HepG2 (cell line): Measurements from ENCODE around the gene PTPRM. TPM values are rescaled to one million over a fixed set of nuclear protein-coding genes. Genes with fewer than 3 reads are reported as not detected.

Experiments used
- ATAC-seq: fragments of 200-7000 bp; cut with Tn5 transposase; 3 replicates; pipeline ENCODE4 v1.9.1; 2020; ENCODE audit warnings: mild to moderate bottlenecking, moderate library complexity
- BruUV-seq: library from RNA; stranded (reverse); fragments of 400-500 nt; replicated peaks from 2 replicates; lab custom pipeline; 2021; lab: Mats Ljungman, UMichigan
- CTCF ChIA-PET: fragments of 300-600 bp; formaldehyde crosslinking; extraction: SDS; loops from one replicate; lab custom pipeline; 2021; ENCODE audit warnings: low total read pairs, inconsistent platforms, low intra/inter-chr PET ratio; lab: Yijun Ruan, JAX
- POLR2A ChIA-PET: fragments of 350-600 bp; sonication (Branson Sonifier 250); formaldehyde crosslinking; loops from one replicate; lab custom pipeline; 2020; ENCODE audit warnings: antibody characterized with exemption, inconsistent platforms; lab: Yijun Ruan, JAX
- DNase-seq: peaks from one replicate; pipeline ENCODE4 v3.0.0-alpha.2; 2015; ENCODE audit warnings: low spot score
- FAIRE-seq: peaks from 3 replicates; lab custom pipeline; 2011; peaks lifted over from hg19 to GRCh38; lab: Jason Lieb, UNC
- H2AFZ ChIP-seq: one replicate; pipeline ENCODE4 v1.6.1; 2011; ENCODE audit warnings: low read length, inconsistent platforms
- H3K27ac ChIP-seq: fragments of 300-600 bp; 3 replicates; pipeline ENCODE4 v1.8.0; 2011; ENCODE audit warnings: mixed run types, mild to moderate bottlenecking, mixed read lengths, low read length, inconsistent platforms; ENCODE audit not compliant: insufficient read depth; ENCODE audit errors: extremely low read length
- H3K27me3 ChIP-seq, 2 experiments: fragments of 200-600 bp in 1 of 2; 2 replicates in 1 of 2; 3 replicates in 1 of 2; pipeline versions ENCODE4 v1.6.0 to v1.8.0; 2011; ENCODE audit warnings: low read length in 2 of 2, mild to moderate bottlenecking in 2 of 2, moderate library complexity in 2 of 2, inconsistent platforms in 1 of 2; ENCODE audit not compliant: insufficient read depth in 2 of 2, control insufficient read depth in 1 of 2
- H3K36me3 ChIP-seq, 2 experiments: fragments of 200-600 bp in 1 of 2; replicated peaks in 1 of 2; 2 replicates in 1 of 2; 3 replicates in 1 of 2; pipeline versions ENCODE4 v1.5.1 to v1.8.0; 2011; ENCODE audit warnings: low read length in 2 of 2, inconsistent platforms in 1 of 2; ENCODE audit not compliant: insufficient read depth in 2 of 2, control insufficient read depth in 1 of 2
- H3K4me1 ChIP-seq: 2 replicates; pipeline ENCODE4 v1.5.1; 2012; ENCODE audit warnings: low read length, inconsistent platforms; ENCODE audit not compliant: insufficient read depth
- H3K4me2 ChIP-seq: 2 replicates; pipeline ENCODE4 v1.6.0; 2011; ENCODE audit warnings: low read depth, low read length, inconsistent platforms
- H3K4me3 ChIP-seq, 3 experiments: fragments of 200-600 bp in 1 of 3; sonication (generic), shearing (Covaris generic) in 1 of 3; replicated peaks in 1 of 3; 2 replicates each; pipeline ENCODE4 v1.5.1; 2011 to 2016; ENCODE audit warnings: low read length in 3 of 3, inconsistent platforms in 2 of 3, low read depth in 2 of 3, mild to moderate bottlenecking in 2 of 3, control low read depth in 1 of 3, mixed read lengths in 1 of 3; ENCODE audit not compliant: insufficient read depth in 1 of 3
- H3K79me2 ChIP-seq: one replicate; pipeline ENCODE4 v1.6.1; 2011; ENCODE audit warnings: low read length, inconsistent platforms; ENCODE audit not compliant: insufficient read depth
- H3K9ac ChIP-seq: 2 replicates; pipeline ENCODE4 v1.6.0; 2011; ENCODE audit warnings: mild to moderate bottlenecking, low read depth, low read length, inconsistent platforms; ENCODE audit not compliant: insufficient read depth
- H3K9me3 ChIP-seq: 2 replicates; pipeline ENCODE4 v1.5.1; 2012; ENCODE audit warnings: mild to moderate bottlenecking, low read length
- H4K20me1 ChIP-seq: 2 replicates; pipeline ENCODE4 v1.6.0; 2011; ENCODE audit warnings: inconsistent platforms, mild to moderate bottlenecking, low read length, moderate library complexity; ENCODE audit not compliant: insufficient read depth
- ARID5B ChIP-seq: IDR thresholded peaks from 2 replicates; pipeline ENCODE4 v1.4.0; 2020; ENCODE audit warnings: mild to moderate bottlenecking, missing genetic modification reagents
- BCL6 ChIP-seq: IDR thresholded peaks from 2 replicates; pipeline ENCODE4 v1.6.1; 2016; ENCODE audit warnings: missing genetic modification reagents, missing compliant biosample characterization
- CEBPG ChIP-seq: IDR thresholded peaks from 2 replicates; pipeline ENCODE4 v1.6.1; 2016
- ELF4 ChIP-seq: sonication (generic); formaldehyde crosslinking; IDR thresholded peaks from 2 replicates; pipeline ENCODE4 v1.5.0; 2020; ENCODE audit warnings: missing genetic modification reagents, mild to moderate bottlenecking, moderate library complexity, borderline replicate concordance
- ETV5 ChIP-seq: IDR thresholded peaks from 2 replicates; pipeline ENCODE4 v1.6.1; 2018; ENCODE audit warnings: missing biosample characterization, missing genetic modification reagents, inconsistent platforms, borderline replicate concordance
- FOSL2 ChIP-seq: sonication (generic); formaldehyde crosslinking; IDR thresholded peaks from 2 replicates; pipeline ENCODE4 v1.4.0; 2020; ENCODE audit warnings: missing genetic modification reagents
- HDAC2 ChIP-seq: sonication (generic); formaldehyde crosslinking; IDR thresholded peaks from 2 replicates; pipeline ENCODE4 v1.4.0; 2020; ENCODE audit warnings: missing genetic modification reagents
- HNF4A ChIP-seq: sonication (generic); formaldehyde crosslinking; IDR thresholded peaks from 2 replicates; pipeline ENCODE4 v1.4.0; 2020; ENCODE audit warnings: missing genetic modification reagents
- JUNB ChIP-seq: sonication (generic); formaldehyde crosslinking; IDR thresholded peaks from 2 replicates; pipeline ENCODE4 v1.8.0; 2022; ENCODE audit warnings: missing genetic modification reagents, mild to moderate bottlenecking, borderline replicate concordance
- MAFK ChIP-seq, 2 experiments: IDR thresholded peaks in 1 of 2; conservative IDR thresholded peaks in 1 of 2; 2 replicates each; pipeline ENCODE4 v1.6.1; 2011; ENCODE audit warnings: improper control_type of control experiment in 2 of 2, low read length in 2 of 2
- NFE2 ChIP-seq: sonication (generic); formaldehyde crosslinking; IDR thresholded peaks from 2 replicates; pipeline ENCODE4 v1.4.0; 2020; ENCODE audit warnings: missing genetic modification reagents
- STAG1 ChIP-seq: sonication (generic); formaldehyde crosslinking; IDR thresholded peaks from 2 replicates; pipeline ENCODE4 v1.4.0; 2020; ENCODE audit warnings: missing genetic modification reagents
- STAT6 ChIP-seq: sonication (generic); formaldehyde crosslinking; IDR thresholded peaks from 2 replicates; pipeline ENCODE4 v1.4.0; 2020; ENCODE audit warnings: missing genetic modification reagents, mild to moderate bottlenecking, borderline replicate concordance
- WGBS: methylation state at CpG from one replicate; pipeline ENCODE4 v1.1.6; 2017; ENCODE audit warnings: low lambda C conversion rate; 5-methylcytosine and 5-hydroxymethylcytosine counted together
- in situ Hi-C: cut with HindIII; loops from 2 replicates; pipeline ENCODE4 v1.10.0; 2017; ENCODE audit warnings: low pct_unique_long_range_greater_than_20kb; ENCODE audit not compliant: extremely low pct_ligation_motif_present
- intact Hi-C: fragments of 100-400 bp; cut with micrococcal nuclease; formaldehyde crosslinking; loops from one replicate; pipeline ENCODE4 v1.10.0; 2022; ENCODE audit not compliant: unreplicated experiment
- polyA plus RNA-seq, 8 experiments: library from polyadenylated mRNA; depleted of rRNA in 3 of 8; stranded (reverse) in 7 of 8; unstranded in 1 of 8; fragments of >200 nt; fragmentation: Illumina TruSeq in 4 of 8; extraction: Trizol in 4 of 8; gene quantifications; 2 replicates each; pipeline versions ENCODE4 v1.2.1 to v1.2.3, GENCODE V29; 2011 to 2016; ENCODE audit warnings: low read depth in 4 of 8, missing spikeins in 1 of 8, mixed read lengths in 1 of 8; ENCODE audit not compliant: insufficient read depth in 1 of 8
- total RNA-seq, 5 experiments: library from RNA; depleted of rRNA; stranded (reverse); fragments of >200 nt; fragmentation: Illumina TruSeq; extraction: Trizol; gene quantifications; 2 replicates each; pipeline ENCODE4 v1.2.3, GENCODE V29; 2016; ENCODE audit warnings: low read depth in 1 of 5
- TF ChIP-seq, protein P1 (sequence below): sonication (generic); formaldehyde crosslinking; IDR thresholded peaks from 2 replicates; pipeline ENCODE4 v1.4.0; 2020; ENCODE audit warnings: missing genetic modification reagents, borderline replicate concordance

PTPRM gene
- total and polyA plus RNA-seq, 2 of the 13 experiments (the other 11 are each of a cell fraction or from before 2014, with no cell fraction given) = 12.6 to 108 TPM

GRCh38 chr18:7871560-7872456, 304.7 kb downstream of the PTPRM start:
- Histone ChIP-seq H4K20me1 (no peaks in the 10 kb centered on the region), H3K79me2 (no peaks in the 10 kb centered on the region), H3K4me1 (peaks cover 34% of the 10 kb centered on the region), H3K9ac (no peak overlapping the region), H3K27ac (no peak overlapping the region), H3K36me3 (no peaks in the 10 kb centered on the region), H2AFZ (no peak overlapping the region), H3K4me3 (no peak overlapping the region), H3K27me3 (no peaks in the 10 kb centered on the region), H3K9me3 (no peaks in the 10 kb centered on the region), H3K4me2 (no peak overlapping the region)
- in situ Hi-C loops (no loop called here), intact Hi-C loops (loop anchor here (2.0 kb wide), 1 partner anchor 35 kb away; no protein-coding TSS in a partner anchor)
- WGBS = 54% methylated on average over 4 of the region's 4 CpGs
- ATAC-seq = peak; percentile 62
- ChIA-PET CTCF (no interaction called here), POLR2A (no interaction called here)
- no TSS peak for BruUV-seq
- FAIRE-seq = no peak
- DNase-seq = peak; percentile 49
- TF ChIP-seq ARID5B (0 out of 2 replicates have a peak, but pooled peaks have one; percentile 35), STAG1 (CRISPR knock-in tag) (no peak), HDAC2 (CRISPR knock-in tag) (no peak), HNF4A (0 out of 2 replicates have a peak, but pooled peaks have one; percentile 10), FOSL2 (CRISPR knock-in tag) (peak; percentile 59; the same call in 1 of the 2 replicates), JUNB (CRISPR knock-in tag) (no peak), STAT6 (CRISPR knock-in tag) (no peak), BCL6 (no peak), ELF4 (CRISPR knock-in tag) (no peak), ETV5 (CRISPR knock-in tag) (0 out of 2 replicates have a peak, but pooled peaks have one; percentile 18), MAFK (conservative IDR thresholded peaks at IDR 0.05 in 1 of 2, IDR thresholded peaks at IDR 0.05 in 1 of 2; ENCODE audit: low read length in 2 of 2) (peak; percentile 74 to 79), NFE2 (CRISPR knock-in tag) (no peak), CEBPG (CRISPR knock-in tag) (peak; percentile 83)
- TF ChIP-seq, protein P1, sequence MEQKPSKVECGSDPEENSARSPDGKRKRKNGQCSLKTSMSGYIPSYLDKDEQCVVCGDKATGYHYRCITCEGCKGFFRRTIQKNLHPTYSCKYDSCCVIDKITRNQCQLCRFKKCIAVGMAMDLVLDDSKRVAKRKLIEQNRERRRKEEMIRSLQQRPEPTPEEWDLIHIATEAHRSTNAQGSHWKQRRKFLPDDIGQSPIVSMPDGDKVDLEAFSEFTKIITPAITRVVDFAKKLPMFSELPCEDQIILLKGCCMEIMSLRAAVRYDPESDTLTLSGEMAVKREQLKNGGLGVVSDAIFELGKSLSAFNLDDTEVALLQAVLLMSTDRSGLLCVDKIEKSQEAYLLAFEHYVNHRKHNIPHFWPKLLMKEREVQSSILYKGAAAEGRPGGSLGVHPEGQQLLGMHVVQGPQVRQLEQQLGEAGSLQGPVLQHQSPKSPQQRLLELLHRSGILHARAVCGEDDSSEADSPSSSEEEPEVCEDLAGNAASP (CRISPR knock-in tag) = no peak
